ENCODE data around the gene ERC2. TPM values are rescaled to one million over a fixed set of nuclear protein-coding genes. Genes with fewer than 3 reads are reported as not detected.

The ERC2 gene
- total RNA-seq, 1 donor from 2014 or later, result 0.99 TPM

GRCh38 chr3:55497250-55497649 is 971.0 kb downstream of the ERC2 start:
- no peak for DNase-seq
- Histone ChIP-seq H3K36me3 (no peaks in the 10 kb centered on the region), H3K27ac (replicated peaks) (no peak overlapping the region), H3K4me3 (no peak overlapping the region), H3K9me3 (replicated peaks) (no peaks in the 10 kb centered on the region), H3K27me3 (ENCODE audit: low read depth) (peaks cover 36% of the 10 kb centered on the region), H3K4me1 (no peaks in the 10 kb centered on the region)
- intact Hi-C loops (cut with micrococcal nuclease), result no loop called here
- TF ChIP-seq CTCF (IDR thresholded peaks at IDR 0.05; ENCODE audit: borderline replicate concordance), result no peak

- Histone ChIP-seq H3K27ac (replicated peaks) (no peak overlapping the region), H3K4me1 (no peaks in the 10 kb centered on the region), H3K36me3 (no peaks in the 10 kb centered on the region), H3K9me3 (replicated peaks) (no peaks in the 10 kb centered on the region), H3K27me3 (ENCODE audit: low read depth) (peaks cover 53% of the 10 kb centered on the region), H3K4me3 (no peak overlapping the region)
- TF ChIP-seq CTCF (IDR thresholded peaks at IDR 0.05; ENCODE audit: borderline replicate concordance), result no peak
- intact Hi-C loops (cut with micrococcal nuclease), result no loop called here
- DNase-seq, result no peak
Observed at GRCh38 chr3:55494976-55495375, 973.3 kb downstream of the ERC2 start.

- DNase-seq, result no peak
- Histone ChIP-seq H3K27me3 (ENCODE audit: low read depth) (peaks cover 62% of the 10 kb centered on the region), H3K4me3 (no peak overlapping the region), H3K9me3 (replicated peaks) (no peaks in the 10 kb centered on the region), H3K27ac (replicated peaks) (no peak overlapping the region), H3K36me3 (no peaks in the 10 kb centered on the region), H3K4me1 (peaks cover 15% of the 10 kb centered on the region)
- intact Hi-C loops (cut with micrococcal nuclease), result no loop called here
- no peak for TF ChIP-seq CTCF (IDR thresholded peaks at IDR 0.05; ENCODE audit: borderline replicate concordance)
Observed at GRCh38 chr3:55492976-55493375, 975.3 kb downstream of the ERC2 start.

- Histone ChIP-seq H3K4me3 (no peak overlapping the region), H3K36me3 (no peaks in the 10 kb centered on the region), H3K27me3 (ENCODE audit: low read depth) (peaks cover 78% of the 10 kb centered on the region), H3K4me1 (peaks cover 31% of the 10 kb centered on the region), H3K27ac (replicated peaks) (no peak overlapping the region), H3K9me3 (replicated peaks) (no peaks in the 10 kb centered on the region)
- no peak for TF ChIP-seq CTCF (IDR thresholded peaks at IDR 0.05; ENCODE audit: borderline replicate concordance)
- intact Hi-C loops (cut with micrococcal nuclease), result no loop called here
- no peak for DNase-seq
Observed at GRCh38 chr3:55491296-55491816, 976.9 kb downstream of the ERC2 start.

GRCh38 chr3:55490276-55490913 is 977.9 kb downstream of the ERC2 start:
- Histone ChIP-seq H3K27me3 (ENCODE audit: low read depth) (peaks cover 88% of the 10 kb centered on the region), H3K4me3 (no peak overlapping the region), H3K4me1 (peaks cover 41% of the 10 kb centered on the region), H3K36me3 (no peaks in the 10 kb centered on the region), H3K9me3 (replicated peaks) (no peaks in the 10 kb centered on the region), H3K27ac (replicated peaks) (no peak overlapping the region)
- no peak for TF ChIP-seq CTCF (IDR thresholded peaks at IDR 0.05; ENCODE audit: borderline replicate concordance)
- intact Hi-C loops (cut with micrococcal nuclease), result no loop called here
- DNase-seq, result no peak
